Neural progenitor cell (in vitro differentiated cells): ENCODE results near the gene OXSR1. TPM values are rescaled to one million over a fixed set of nuclear protein-coding genes. Genes with fewer than 3 reads are reported as not detected.

Experiments
- DNase-seq: peaks from one replicate; pipeline ENCODE4 v3.0.0-alpha.2; 2016; ENCODE audit warnings: low spot score
- H2AFZ ChIP-seq: fragments of 200-600 bp; sonication (generic); replicated peaks from 2 replicates; pipeline ENCODE4 v1.6.1; 2016; ENCODE audit warnings: antibody characterized with exemption
- H3F3A ChIP-seq: fragments of 200-600 bp; sonication (generic); 2 replicates; pipeline ENCODE4 v1.6.1; 2016; ENCODE audit warnings: antibody characterized with exemption, low read depth
- H3K27ac ChIP-seq: fragments of 200-600 bp; sonication (generic); 2 replicates; pipeline ENCODE4 v1.5.1; 2016; ENCODE audit warnings: mild to moderate bottlenecking
- H3K27me3 ChIP-seq: fragments of 200-600 bp; sonication (generic); 2 replicates; pipeline ENCODE4 v1.6.1; 2016; ENCODE audit warnings: mild to moderate bottlenecking, moderate library complexity
- H3K36me3 ChIP-seq: fragments of 200-600 bp; sonication (generic); 2 replicates; pipeline ENCODE4 v1.5.1; 2016
- H3K4me1 ChIP-seq: fragments of 200-600 bp; sonication (generic); 2 replicates; pipeline ENCODE4 v1.6.1; 2016; ENCODE audit warnings: mixed run types
- H3K4me2 ChIP-seq: fragments of 200-600 bp; sonication (generic); 2 replicates; pipeline ENCODE4 v1.6.1; 2016
- H3K4me3 ChIP-seq: fragments of 200-600 bp; sonication (generic); 2 replicates; pipeline ENCODE4 v1.5.1; 2016
- H3K79me2 ChIP-seq: fragments of 200-600 bp; sonication (generic); 2 replicates; pipeline ENCODE4 v1.6.1; 2016; ENCODE audit warnings: low read depth
- H3K9ac ChIP-seq: fragments of 200-600 bp; sonication (generic); 2 replicates; pipeline ENCODE4 v1.6.1; 2016
- H3K9me3 ChIP-seq: fragments of 200-600 bp; sonication (generic); 2 replicates; pipeline ENCODE4 v1.5.1; 2016; ENCODE audit warnings: low read depth
- H4K20me1 ChIP-seq: fragments of 200-600 bp; sonication (generic); 2 replicates; pipeline ENCODE4 v1.6.1; 2016; ENCODE audit warnings: low read depth
- H3K27ac Mint-ChIP-seq: 3 replicates; pipeline ENCODE4 v1.8.0; 2021; ENCODE audit warnings: mixed read lengths
- H3K27me3 Mint-ChIP-seq: 2 replicates; pipeline ENCODE4 v1.8.0; 2022; ENCODE audit warnings: low read depth, mild to moderate bottlenecking, inconsistent platforms, moderate library complexity, mixed read lengths; ENCODE audit not compliant: insufficient read depth
- H3K36me3 Mint-ChIP-seq: 3 replicates; pipeline ENCODE4 v1.8.0; 2021; ENCODE audit warnings: mixed read lengths
- H3K4me1 Mint-ChIP-seq: 3 replicates; pipeline ENCODE4 v1.8.0; 2021; ENCODE audit warnings: mixed read lengths
- H3K4me3 Mint-ChIP-seq: 3 replicates; pipeline ENCODE4 v1.8.0; 2021; ENCODE audit warnings: mild to moderate bottlenecking, moderate library complexity, mixed read lengths
- H3K9me3 Mint-ChIP-seq: 3 replicates; pipeline ENCODE4 v1.8.0; 2020; ENCODE audit warnings: mixed read lengths
- CTCF ChIP-seq: fragments of 200-600 bp; sonication (generic); IDR thresholded peaks from 2 replicates; pipeline ENCODE4 v1.5.1; 2017; ENCODE audit warnings: antibody characterized with exemption, mild to moderate bottlenecking
- EZH2 ChIP-seq: fragments of 200-600 bp; sonication (generic); IDR thresholded peaks from 2 replicates; pipeline ENCODE4 v1.6.1; 2017; ENCODE audit warnings: antibody characterized with exemption, mild to moderate bottlenecking, moderate library complexity
- EZH2phosphoT487 ChIP-seq: fragments of 200-600 bp; sonication (generic); IDR thresholded peaks from 2 replicates; pipeline ENCODE4 v1.6.1; 2017; ENCODE audit warnings: antibody characterized with exemption
- small RNA-seq: library from RNA; depleted of rRNA; stranded (forward); fragments of <200 nt; gene quantifications from one replicate; pipeline ENCODE3, GENCODE V24; 2015
- total RNA-seq: library from RNA; depleted of rRNA; stranded (reverse); fragments of >200 nt; gene quantifications from 2 replicates; pipeline ENCODE4 v1.2.3, GENCODE V29; 2015; ENCODE audit warnings: low replicate concordance

OXSR1 gene
- total RNA-seq, 1 donor from 2014 or later: 65.8 TPM

GRCh38 chr3:38297537-38297936, 132.2 kb downstream of the OXSR1 start:
- H3K4me1 Mint-ChIP-seq: peaks cover 12% of the 10 kb centered on the region
- Histone ChIP-seq H2AFZ (no peak overlapping the region), H3K4me1 (peaks cover 11% of the 10 kb centered on the region), H3K4me3 (no peak overlapping the region), H3K9me3 (no peaks in the 10 kb centered on the region), H3K79me2 (no peaks in the 10 kb centered on the region), H4K20me1 (no peaks in the 10 kb centered on the region), H3K27ac (no peak overlapping the region), H3K9ac (no peak overlapping the region), H3K4me2 (no peak overlapping the region), H3K36me3 (no peaks in the 10 kb centered on the region), H3K27me3 (no peaks in the 10 kb centered on the region), H3F3A (no peaks in the 10 kb centered on the region)
- H3K27ac Mint-ChIP-seq: no peak overlapping the region
- H3K9me3 Mint-ChIP-seq: no peaks in the 10 kb centered on the region
- no peaks in the 10 kb centered on the region for H3K36me3 Mint-ChIP-seq
- no peak overlapping the region for H3K4me3 Mint-ChIP-seq
- no peaks in the 10 kb centered on the region for H3K27me3 Mint-ChIP-seq
- DNase-seq: no peak
- TF ChIP-seq EZH2 (no peak), CTCF (no peak), EZH2phosphoT487 (no peak)

- Mint-ChIP-seq H3K36me3 (no peaks in the 10 kb centered on the region), H3K27ac (no peak overlapping the region), H3K4me1 (peaks cover 12% of the 10 kb centered on the region), H3K4me3 (no peak overlapping the region), H3K9me3 (no peaks in the 10 kb centered on the region), H3K27me3 (no peaks in the 10 kb centered on the region)
- Histone ChIP-seq H3K36me3 (no peaks in the 10 kb centered on the region), H3K9ac (no peak overlapping the region), H3K27ac (no peak overlapping the region), H3K79me2 (no peaks in the 10 kb centered on the region), H3K27me3 (no peaks in the 10 kb centered on the region), H3F3A (no peaks in the 10 kb centered on the region), H2AFZ (no peak overlapping the region), H3K4me1 (peaks cover 11% of the 10 kb centered on the region), H4K20me1 (no peaks in the 10 kb centered on the region), H3K9me3 (no peaks in the 10 kb centered on the region), H3K4me2 (no peak overlapping the region), H3K4me3 (no peak overlapping the region)
- no peak for TF ChIP-seq EZH2
- peak; percentile 56 for TF ChIP-seq CTCF
- no peak for TF ChIP-seq EZH2phosphoT487
- DNase-seq: no peak
Observed at GRCh38 chr3:38297947-38298711, 132.8 kb downstream of the OXSR1 start.

Small RNA genes within 50 kb of the gene (small RNA-seq; reads per million reads assigned to genes)
- gene RF00019: not detected
- gene RNU6-235P: not detected

Other genes with a start within 250 kb of the OXSR1 start
- 4.9 and 5.6 TPM in 2 replicates for gene VILL, start 174.8 kb upstream of the OXSR1 start, total RNA-seq
- 38.6 and 42.4 TPM in 2 replicates for gene PLCD1, start 135.9 kb upstream of the OXSR1 start, total RNA-seq
- 0.60 and 1.4 TPM in 2 replicates for gene DLEC1, start 126.3 kb upstream of the OXSR1 start, total RNA-seq
- gene ACAA1, start 28.4 kb upstream of the OXSR1 start, total RNA-seq: 3.3 and 13.3 TPM in 2 replicates
- 3.1 and 5.5 TPM in 2 replicates for gene MYD88, start 26.9 kb upstream of the OXSR1 start, total RNA-seq
- gene SLC22A13, start 100.3 kb downstream of the OXSR1 start, total RNA-seq: 0.21 TPM in 1 of 2 replicates, not detected in the other
- gene SLC22A14, start 116.8 kb downstream of the OXSR1 start, total RNA-seq: not detected in 2 replicates
- 2.1 and 6.9 TPM in 2 replicates for gene XYLB, start 181.2 kb downstream of the OXSR1 start, total RNA-seq